H1 (cell line): ENCODE measurements around the gene RFX5. TPM values are rescaled to one million over a fixed set of nuclear protein-coding genes. Genes with fewer than 3 reads are reported as not detected.

ENCODE experiments used
- CTCF ChIA-PET: fragments of 300-600 bp; sonication (Branson Sonifier 250); formaldehyde crosslinking; loops from one replicate; lab custom pipeline; 2021; ENCODE audit not compliant: partially characterized antibody; lab: Charles Lee
- POLR2A ChIA-PET: fragments of 300-600 bp; sonication (Branson Sonifier 250); formaldehyde crosslinking; loops from one replicate; lab custom pipeline; 2021; ENCODE audit warnings: inconsistent platforms; ENCODE audit not compliant: partially characterized antibody; lab: Charles Lee
- DNase-seq, 2 experiments: peaks; one replicate each; pipeline versions ENCODE4 v3.0.0 to v3.0.0-alpha.2; 2010 to 2022; ENCODE audit warnings: low spot score in 2 of 2, low read depth in 1 of 2, mixed read lengths in 1 of 2
- FAIRE-seq: peaks from 2 replicates; lab custom pipeline; 2011; peaks lifted over from hg19 to GRCh38; lab: Jason Lieb, UNC
- H2AFZ ChIP-seq: 2 replicates; pipeline ENCODE4 v1.8.1; 2012; ENCODE audit warnings: low read length, inconsistent platforms
- H2AK5ac ChIP-seq: 2 replicates; pipeline ENCODE4 v1.6.1; 2013; ENCODE audit warnings: low read depth, low read length
- H2BK120ac ChIP-seq: replicated peaks from 2 replicates; pipeline ENCODE3; 2013; ENCODE audit warnings: low read depth, low read length, inconsistent platforms
- H2BK12ac ChIP-seq: 2 replicates; pipeline ENCODE4 v1.6.1; 2013; ENCODE audit warnings: low read depth, low read length
- H2BK15ac ChIP-seq: 2 replicates; pipeline ENCODE4 v1.6.1; 2013; ENCODE audit warnings: low read length
- H2BK20ac ChIP-seq: 2 replicates; pipeline ENCODE4 v1.6.1; 2013; ENCODE audit warnings: low read length
- H2BK5ac ChIP-seq: 2 replicates; pipeline ENCODE4 v1.6.1; 2013; ENCODE audit warnings: low read depth, low read length
- H3K14ac ChIP-seq: 2 replicates; pipeline ENCODE4 v1.6.1; 2013; ENCODE audit warnings: inconsistent platforms; ENCODE audit not compliant: insufficient read length
- H3K18ac ChIP-seq: 2 replicates; pipeline ENCODE4 v1.6.1; 2013; ENCODE audit warnings: low read length; ENCODE audit errors: extremely low read depth
- H3K23ac ChIP-seq: 2 replicates; pipeline ENCODE4 v1.6.1; 2013; ENCODE audit warnings: inconsistent platforms; ENCODE audit not compliant: insufficient read length
- H3K23me2 ChIP-seq: 2 replicates; pipeline ENCODE4 v1.6.1; 2013; ENCODE audit warnings: low read depth, low read length
- H3K27ac ChIP-seq: 2 replicates; pipeline ENCODE4 v1.6.1; 2011; ENCODE audit warnings: low read depth, low read length, inconsistent platforms
- H3K27me3 ChIP-seq, 4 experiments: replicated peaks in 1 of 4; 1 replicate in 1 of 4; 2 replicates in 3 of 4; pipeline versions ENCODE4 v1.6.1 to v1.8.1; 2011 to 2013; ENCODE audit warnings: low read length in 3 of 4, mild to moderate bottlenecking in 3 of 4, inconsistent platforms in 2 of 4, mixed read lengths in 2 of 4, moderate library complexity in 1 of 4; ENCODE audit not compliant: control insufficient read depth in 3 of 4, insufficient read depth in 3 of 4; ENCODE audit errors: extremely low read depth in 1 of 4
- H3K36me3 ChIP-seq, 4 experiments: 2 replicates each; pipeline versions ENCODE4 v1.6.1 to v1.8.1; 2011 to 2013; ENCODE audit warnings: mild to moderate bottlenecking in 4 of 4, low read length in 3 of 4, moderate library complexity in 2 of 4, control low read depth in 1 of 4, inconsistent platforms in 1 of 4; ENCODE audit not compliant: insufficient read depth in 4 of 4, control insufficient read depth in 2 of 4
- H3K4ac ChIP-seq: replicated peaks from 2 replicates; pipeline ENCODE3; 2013; ENCODE audit warnings: low read length, low read depth, mixed read lengths, inconsistent platforms; ENCODE audit not compliant: insufficient read length
- H3K4me1 ChIP-seq, 4 experiments: replicated peaks in 1 of 4; 1 replicate in 1 of 4; 2 replicates in 3 of 4; pipeline versions ENCODE4 v1.6.1 to v1.8.1; 2011 to 2013; ENCODE audit warnings: low read length in 3 of 4, inconsistent platforms in 2 of 4, mixed read lengths in 1 of 4; ENCODE audit not compliant: insufficient read depth in 4 of 4, control insufficient read depth in 3 of 4
- H3K4me2 ChIP-seq, 2 experiments: 2 replicates each; pipeline versions ENCODE4 v1.6.1 to v1.8.1; 2011 to 2013; ENCODE audit warnings: low read depth in 2 of 2, low read length in 2 of 2, control low read depth in 1 of 2, inconsistent platforms in 1 of 2, mild to moderate bottlenecking in 1 of 2; ENCODE audit not compliant: insufficient read depth in 1 of 2
- H3K4me3 ChIP-seq, 4 experiments: fragments of 200-600, 300-600 bp in 1 of 4; sonication (generic), shearing (Covaris generic), sonication (Bioruptor Twin) in 1 of 4; 2 replicates each; pipeline versions ENCODE4 v1.5.1 to v1.8.1; 2011 to 2016; ENCODE audit warnings: low read length in 4 of 4, low read depth in 3 of 4, control low read depth in 2 of 4, inconsistent platforms in 2 of 4, mild to moderate bottlenecking in 2 of 4, mixed read lengths in 1 of 4, moderate library complexity in 1 of 4; ENCODE audit not compliant: insufficient read depth in 2 of 4; ENCODE audit errors: extremely low read depth in 1 of 4
- H3K56ac ChIP-seq: replicated peaks from 2 replicates; pipeline ENCODE3; 2013; ENCODE audit warnings: low read depth, mild to moderate bottlenecking, mixed read lengths, low read length, inconsistent platforms; ENCODE audit not compliant: insufficient read length
- H3K79me1 ChIP-seq: 2 replicates; pipeline ENCODE4 v1.6.1; 2013; ENCODE audit warnings: low read depth, low read length, control low read depth
- H3K79me2 ChIP-seq, 2 experiments: 2 replicates each; pipeline versions ENCODE4 v1.6.1 to v1.8.1; 2012 to 2013; ENCODE audit warnings: low read length in 2 of 2, mild to moderate bottlenecking in 2 of 2, inconsistent platforms in 1 of 2; ENCODE audit not compliant: insufficient read depth in 2 of 2, control insufficient read depth in 1 of 2
- H3K9ac ChIP-seq, 4 experiments: replicated peaks in 1 of 4; 1 replicate in 1 of 4; 2 replicates in 3 of 4; pipeline versions ENCODE4 v1.6.1 to v1.8.1; 2011 to 2013; ENCODE audit warnings: low read depth in 3 of 4, low read length in 3 of 4, control low read depth in 2 of 4, mild to moderate bottlenecking in 2 of 4, moderate library complexity in 2 of 4, inconsistent platforms in 1 of 4; ENCODE audit errors: extremely low read depth in 1 of 4
- H3K9me3 ChIP-seq, 2 experiments: 2 replicates each; pipeline versions ENCODE4 v1.6.1 to v1.8.1; 2012 to 2013; ENCODE audit warnings: mild to moderate bottlenecking in 2 of 2, moderate library complexity in 2 of 2, control low read depth in 1 of 2, inconsistent platforms in 1 of 2, low read depth in 1 of 2, low read length in 1 of 2, mixed read lengths in 1 of 2; ENCODE audit not compliant: insufficient read depth in 2 of 2
- H4K20me1 ChIP-seq, 2 experiments: replicated peaks in 1 of 2; 2 replicates each; pipeline versions ENCODE3 to v1.8.1; 2011 to 2013; ENCODE audit warnings: inconsistent platforms in 2 of 2, low read length in 2 of 2, mild to moderate bottlenecking in 1 of 2; ENCODE audit not compliant: insufficient read depth in 2 of 2, control insufficient read depth in 1 of 2
- H4K5ac ChIP-seq: 2 replicates; pipeline ENCODE4 v1.6.1; 2013; ENCODE audit warnings: low read length, low read depth, mixed read lengths, inconsistent platforms; ENCODE audit not compliant: insufficient read length
- H4K8ac ChIP-seq: 2 replicates; pipeline ENCODE4 v1.8.0; 2013; ENCODE audit warnings: mild to moderate bottlenecking, moderate library complexity, low read length, inconsistent platforms; ENCODE audit not compliant: insufficient read depth; ENCODE audit errors: extremely low read depth
- H4K91ac ChIP-seq: replicated peaks from 2 replicates; pipeline ENCODE3; 2013; ENCODE audit warnings: low read length, mixed read lengths, inconsistent platforms; ENCODE audit not compliant: insufficient read length
- CBX5 ChIP-seq: fragments of 300-800, 300-1000 bp; sonication (generic); IDR thresholded peaks from 2 replicates; pipeline ENCODE4 v1.7.1; 2016; ENCODE audit warnings: antibody characterized with exemption, low read length, low read depth
- CBX8 ChIP-seq: fragments of 300-800, 300-1000 bp; sonication (generic); IDR thresholded peaks from 2 replicates; pipeline ENCODE4 v1.7.1; 2016; ENCODE audit warnings: low read depth, low read length, borderline replicate concordance
- CHD2 ChIP-seq: IDR thresholded peaks from 2 replicates; pipeline ENCODE4 v1.6.1; 2012; ENCODE audit warnings: low read length, improper control_type of control experiment
- EZH2 ChIP-seq: fragments of 200-600 bp; sonication (generic); IDR thresholded peaks from 2 replicates; pipeline ENCODE4 v1.7.1; 2012; ENCODE audit warnings: low read depth, mild to moderate bottlenecking, moderate library complexity, low read length, inconsistent platforms; ENCODE audit not compliant: severe bottlenecking
- HDAC2 ChIP-seq, 2 experiments: fragments of 300-600 bp in 1 of 2; sonication (generic) in 1 of 2; IDR thresholded peaks; 2 replicates each; pipeline ENCODE4 v1.6.1; 2011 to 2012; ENCODE audit warnings: low read depth in 2 of 2, low read length in 2 of 2, mild to moderate bottlenecking in 2 of 2, moderate library complexity in 2 of 2, borderline replicate concordance in 1 of 2, inconsistent platforms in 1 of 2
- JUND ChIP-seq: IDR thresholded peaks from 2 replicates; pipeline ENCODE4 v1.6.1; 2011; ENCODE audit warnings: mild to moderate bottlenecking, improper control_type of control experiment, low read length
- KDM4A ChIP-seq: IDR thresholded peaks from one replicate; pipeline ENCODE4 v1.7.1; 2012; ENCODE audit warnings: low read depth, mild to moderate bottlenecking, moderate library complexity, low read length, inconsistent platforms; ENCODE audit not compliant: severe bottlenecking
- MAX ChIP-seq: IDR thresholded peaks from 2 replicates; pipeline ENCODE4 v1.6.1; 2012; ENCODE audit warnings: inconsistent platforms
- NANOG ChIP-seq: IDR thresholded peaks from 2 replicates; pipeline ENCODE4 v1.6.1; 2011; ENCODE audit warnings: low read length, low read depth, mild to moderate bottlenecking, inconsistent platforms; ENCODE audit not compliant: insufficient read depth, poor library complexity, severe bottlenecking
- RXRA ChIP-seq: IDR thresholded peaks from 2 replicates; pipeline ENCODE4 v1.6.1; 2011; ENCODE audit warnings: low read depth, mild to moderate bottlenecking, low read length, moderate library complexity; ENCODE audit not compliant: insufficient read depth
- TEAD4 ChIP-seq: IDR thresholded peaks from 2 replicates; pipeline ENCODE4 v1.6.1; 2012; ENCODE audit warnings: low read depth, low read length, inconsistent platforms, mixed read lengths
- USF2 ChIP-seq: IDR thresholded peaks from 2 replicates; pipeline ENCODE4 v1.6.1; 2011; ENCODE audit warnings: low read length, improper control_type of control experiment
- WGBS, 2 experiments: shearing (Covaris generic) in 1 of 2; methylation state at CpG; one replicate each; pipeline versions ENCODE4 v1.1.6 to v1.1.7; 2013 to 2015; ENCODE audit warnings: low lambda C conversion rate in 2 of 2, mixed read lengths in 2 of 2, inconsistent platforms in 1 of 2, low coverage in 1 of 2, missing lambda C conversion rate in 1 of 2; ENCODE audit not compliant: insufficient replicate concordance in 2 of 2, insufficient coverage in 1 of 2, insufficient read length in 1 of 2; ENCODE audit errors: extremely low coverage in 1 of 2, missing lambda C conversion rate in 1 of 2; 5-methylcytosine and 5-hydroxymethylcytosine counted together
- polyA plus RNA-seq, 7 experiments: library from polyadenylated mRNA; depleted of rRNA in 3 of 7; stranded (reverse) in 5 of 7; unstranded in 2 of 7; fragments of >200 nt in 5 of 7; fragments of 200-250 nt in 2 of 7; gene quantifications; 1 replicate in 5 of 7; 2 replicates in 1 of 7; 4 replicates in 1 of 7; pipeline versions ENCODE4 v1.2.1 to v1.2.3, GENCODE V29; 2011 to 2013; ENCODE audit warnings: missing spikeins in 2 of 7, mixed read lengths in 2 of 7
- total RNA-seq: library from RNA; stranded (reverse); fragmentation: NEBNext Ultra II Directional; extraction: Animal tissue kit (Norgen Biotek cat#: 25700); gene quantifications from 2 replicates; pipeline ENCODE4 v1.2.1, GENCODE V29; 2021

Gene RFX5
- total and polyA plus RNA-seq, 2 of the 8 experiments (the other 6 are each of a cell fraction or from before 2014, with no cell fraction given) = 27.8 to 59.7 TPM

- no peak overlapping the region for H3K56ac ChIP-seq
- no peak overlapping the region for H2AFZ ChIP-seq
- H3K4me2 ChIP-seq = no peak overlapping the region
- H3K18ac ChIP-seq = no peak overlapping the region
- no peak overlapping the region for H2BK120ac ChIP-seq
- H3K27ac ChIP-seq = no peak overlapping the region
- no peaks in the 10 kb centered on the region for H3K27me3 ChIP-seq
- H3K14ac ChIP-seq = no peak overlapping the region
- H4K91ac ChIP-seq = no peak overlapping the region
- H3K79me2 ChIP-seq = peaks cover 3 to 10% of the 10 kb centered on the region in 2 experiments; a peak in 3 of 4 replicates
- DNase-seq (no peak), FAIRE-seq (no peak)
- H2BK15ac ChIP-seq = no peak overlapping the region
- H3K4ac ChIP-seq = no peak overlapping the region
- H2AK5ac ChIP-seq = no peak overlapping the region
- peaks cover 6% of the 10 kb centered on the region for H3K79me1 ChIP-seq
- H3K36me3 ChIP-seq = peaks cover 19 to 36% (median 29%) of the 10 kb centered on the region in 4 experiments
- H2BK12ac ChIP-seq = no peak overlapping the region
- H2BK20ac ChIP-seq = no peak overlapping the region
- peaks cover 3% of the 10 kb centered on the region for H3K23me2 ChIP-seq
- WGBS, 2 experiments = 92% methylated on average over 6 of the region's 6 CpGs; no CpG with 5 or more reads in 1 of the 2 experiments
- H3K4me3 ChIP-seq = no peak overlapping the region
- CTCF ChIA-PET = interaction anchor here (0.5 to 8.4 kb wide), 6 partner anchors 16 to 79 kb away, joined by 3 to 129 read pairs (median 4); no protein-coding TSS in a partner anchor
- no peak overlapping the region for H3K9ac ChIP-seq
- H3K9me3 ChIP-seq = no peaks in the 10 kb centered on the region
- POLR2A ChIA-PET = interaction anchor here (0.8 to 8.6 kb wide), 8 partner anchors 11 to 60 kb away, joined by 3 to 102 read pairs (median 6); partner anchors contain the start of genes PI4KB and PSMB4
- H2BK5ac ChIP-seq = no peak overlapping the region
- H4K5ac ChIP-seq = no peak overlapping the region
- H4K8ac ChIP-seq = no peak overlapping the region
- no peak overlapping the region for H3K23ac ChIP-seq
- peaks cover 0 to 2% of the 10 kb centered on the region in 2 experiments for H4K20me1 ChIP-seq
- H3K4me1 ChIP-seq = peaks cover 4 to 7% (median 5%) of the 10 kb centered on the region in 4 experiments; a peak in 5 of 7 replicates
- TF ChIP-seq RXRA = no peak
- TF ChIP-seq NANOG = no peak
- TF ChIP-seq USF2 = no peak
- TF ChIP-seq EZH2 = no peak
- TF ChIP-seq CBX8 = no peak
- TF ChIP-seq KDM4A = no peak
- no peak for TF ChIP-seq MAX
- no peak for TF ChIP-seq TEAD4
- TF ChIP-seq CHD2 = no peak
- no peak for TF ChIP-seq HDAC2 (IDR thresholded peaks at IDR 0.05; ENCODE audit: borderline replicate concordance in 1 of 2, low read depth in 2 of 2, low read length in 2 of 2)
- no peak for TF ChIP-seq CBX5
- TF ChIP-seq JUND = no peak
Measured at GRCh38 chr1:151342569-151342968, 4.5 kb downstream of the RFX5 start.
